ENCODE results near the gene STAP2.

STAP2 gene, protein sequence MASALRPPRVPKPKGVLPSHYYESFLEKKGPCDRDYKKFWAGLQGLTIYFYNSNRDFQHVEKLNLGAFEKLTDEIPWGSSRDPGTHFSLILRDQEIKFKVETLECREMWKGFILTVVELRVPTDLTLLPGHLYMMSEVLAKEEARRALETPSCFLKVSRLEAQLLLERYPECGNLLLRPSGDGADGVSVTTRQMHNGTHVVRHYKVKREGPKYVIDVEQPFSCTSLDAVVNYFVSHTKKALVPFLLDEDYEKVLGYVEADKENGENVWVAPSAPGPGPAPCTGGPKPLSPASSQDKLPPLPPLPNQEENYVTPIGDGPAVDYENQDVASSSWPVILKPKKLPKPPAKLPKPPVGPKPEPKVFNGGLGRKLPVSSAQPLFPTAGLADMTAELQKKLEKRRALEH

DNA sequence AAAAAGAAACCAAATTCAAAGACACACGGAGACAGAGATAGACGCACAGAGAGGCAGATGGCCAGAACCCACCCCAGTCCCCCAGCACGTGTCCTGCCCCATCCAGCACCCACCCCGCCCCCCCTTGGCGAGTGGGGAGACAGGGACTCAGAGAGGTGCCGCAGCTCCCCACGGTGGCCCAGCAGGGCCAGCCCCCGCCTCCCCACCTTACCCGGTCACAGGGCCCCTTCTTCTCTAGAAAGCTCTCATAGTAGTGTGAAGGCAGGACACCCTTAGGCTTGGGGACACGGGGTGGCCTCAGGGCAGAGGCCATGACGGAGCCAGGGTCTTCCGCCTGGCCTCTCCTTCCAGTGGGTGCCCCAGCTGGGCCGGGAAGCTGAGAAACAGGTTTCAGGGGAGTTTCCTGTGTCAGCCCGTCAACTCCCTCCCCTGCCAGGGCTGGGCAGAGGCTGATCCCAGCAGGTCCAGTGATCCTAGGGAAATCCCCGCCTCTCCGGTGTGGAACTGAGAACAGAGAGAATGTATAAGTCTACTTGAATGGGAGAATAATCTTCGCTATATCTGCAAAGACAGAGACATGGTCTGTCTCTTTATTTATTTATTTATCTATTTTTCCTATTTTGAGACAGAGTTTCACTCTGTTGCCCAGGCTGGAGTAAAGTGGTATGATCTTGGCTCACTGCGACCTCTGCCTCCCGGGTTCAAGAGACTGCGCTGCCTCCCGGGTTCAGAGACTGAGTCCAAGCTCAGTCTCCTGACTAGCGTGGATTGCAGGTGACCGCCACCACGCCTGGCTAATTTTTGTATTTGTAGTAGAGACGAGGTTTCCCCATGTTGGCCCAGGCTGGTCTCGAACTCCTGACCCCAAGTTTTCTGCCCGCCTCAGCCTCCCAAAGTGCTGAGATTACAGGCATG is at the start of gene STAP2:
Gene STAP2, minus strand, starts transcription at position 387 of the 915 bp plus-strand sequence. Its CDS starts 74 bp downstream, at position 313.
- no peak for DNase-seq

DNA sequence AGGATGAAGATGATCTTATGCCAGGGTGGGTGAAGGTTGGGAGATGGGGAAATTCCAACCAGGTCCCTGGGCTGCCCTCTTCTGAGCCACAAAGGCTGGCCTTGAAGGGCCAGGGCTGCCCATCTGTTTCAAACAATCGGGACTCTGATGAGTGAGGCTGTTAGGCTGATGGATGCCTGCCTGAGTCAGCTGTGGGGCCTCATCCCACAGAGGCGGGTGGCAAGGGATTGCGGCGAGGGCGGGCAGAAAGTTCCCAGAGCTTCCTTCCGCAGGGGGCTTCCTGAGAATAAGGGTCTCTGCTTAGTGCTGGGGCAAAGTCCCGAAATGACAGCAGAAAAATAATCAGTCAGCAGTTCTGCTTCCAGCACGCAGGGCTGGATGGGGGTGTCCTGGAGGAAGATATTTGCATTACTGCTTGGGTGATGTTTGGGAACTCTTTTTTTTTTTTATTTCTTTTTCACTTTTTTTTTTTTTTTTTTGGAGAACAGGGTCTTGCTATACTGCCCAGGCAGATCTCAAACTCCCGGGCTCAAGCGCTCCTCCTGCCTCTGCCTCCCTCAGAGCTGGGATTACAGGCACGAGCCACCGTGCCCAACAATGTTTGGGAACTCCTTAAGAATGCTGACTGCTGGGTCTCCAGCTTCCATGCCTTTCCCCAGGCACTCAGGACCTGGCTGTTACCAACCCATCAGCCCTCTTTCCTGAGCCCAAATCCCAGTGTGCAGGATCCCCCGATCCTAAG is 47.6 kb upstream of the STAP2 start:
- no peak for DNase-seq

DNA sequence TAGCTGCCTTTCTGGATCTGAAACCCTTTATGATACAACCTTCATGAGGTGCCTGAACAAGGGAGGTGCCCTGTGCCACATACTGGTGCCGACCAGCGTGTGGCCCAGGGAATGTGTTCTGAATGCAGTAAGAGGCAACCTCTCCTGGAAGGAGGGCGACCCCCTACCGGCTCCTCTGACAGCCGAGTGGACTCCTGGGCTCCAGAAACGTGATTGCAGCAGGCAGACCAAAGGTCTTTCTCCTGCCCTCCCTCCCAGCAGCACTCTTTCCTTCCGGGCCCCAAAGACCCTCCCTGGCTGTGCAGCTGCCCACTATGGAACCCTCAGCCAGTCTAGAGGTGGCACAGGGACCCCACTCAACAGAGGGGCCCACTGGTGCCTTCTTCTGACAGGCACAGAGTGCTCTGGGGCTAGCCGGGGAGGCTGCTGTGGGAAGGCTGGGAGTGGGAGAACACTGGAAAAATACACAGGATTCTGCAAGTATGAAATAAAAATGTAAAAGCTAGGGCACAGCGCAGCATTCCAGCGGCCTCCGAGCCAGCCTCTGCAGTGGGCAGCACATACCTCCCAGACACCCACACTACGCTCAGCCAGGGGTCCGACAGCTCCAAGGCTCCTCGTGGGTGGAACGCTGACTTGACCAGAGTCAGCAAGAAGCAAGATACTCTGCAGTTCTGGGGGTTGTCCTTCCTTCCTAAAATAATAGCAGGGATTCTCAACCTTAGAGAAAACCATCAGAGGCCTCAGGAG is 46.8 kb upstream of the STAP2 start:
- no peak for DNase-seq

DNA sequence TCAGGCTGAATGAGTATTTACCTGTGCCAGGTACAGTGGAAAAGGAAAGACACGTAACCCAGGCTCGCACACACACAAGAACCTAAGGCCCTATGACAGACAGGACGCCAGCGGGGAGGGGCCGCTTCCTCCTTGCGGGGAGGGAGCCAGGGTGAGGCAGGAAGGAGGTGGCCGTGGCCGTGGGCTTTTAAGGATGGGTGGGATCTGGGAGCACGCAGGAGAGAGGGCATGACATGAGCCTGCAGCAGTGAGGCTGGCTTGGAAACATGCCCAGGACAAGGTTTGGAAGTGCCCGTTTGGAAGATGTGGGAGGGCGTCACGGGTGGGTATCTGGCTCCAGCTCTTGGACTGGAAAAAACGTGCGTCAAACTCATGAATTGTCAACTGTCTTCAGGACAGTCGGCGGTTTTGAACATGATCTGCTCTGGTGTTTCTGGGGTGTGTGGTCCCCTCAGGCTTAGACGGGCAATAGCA is 41.7 kb upstream of the STAP2 start:
- DNase-seq: peak; percentile 58

DNA sequence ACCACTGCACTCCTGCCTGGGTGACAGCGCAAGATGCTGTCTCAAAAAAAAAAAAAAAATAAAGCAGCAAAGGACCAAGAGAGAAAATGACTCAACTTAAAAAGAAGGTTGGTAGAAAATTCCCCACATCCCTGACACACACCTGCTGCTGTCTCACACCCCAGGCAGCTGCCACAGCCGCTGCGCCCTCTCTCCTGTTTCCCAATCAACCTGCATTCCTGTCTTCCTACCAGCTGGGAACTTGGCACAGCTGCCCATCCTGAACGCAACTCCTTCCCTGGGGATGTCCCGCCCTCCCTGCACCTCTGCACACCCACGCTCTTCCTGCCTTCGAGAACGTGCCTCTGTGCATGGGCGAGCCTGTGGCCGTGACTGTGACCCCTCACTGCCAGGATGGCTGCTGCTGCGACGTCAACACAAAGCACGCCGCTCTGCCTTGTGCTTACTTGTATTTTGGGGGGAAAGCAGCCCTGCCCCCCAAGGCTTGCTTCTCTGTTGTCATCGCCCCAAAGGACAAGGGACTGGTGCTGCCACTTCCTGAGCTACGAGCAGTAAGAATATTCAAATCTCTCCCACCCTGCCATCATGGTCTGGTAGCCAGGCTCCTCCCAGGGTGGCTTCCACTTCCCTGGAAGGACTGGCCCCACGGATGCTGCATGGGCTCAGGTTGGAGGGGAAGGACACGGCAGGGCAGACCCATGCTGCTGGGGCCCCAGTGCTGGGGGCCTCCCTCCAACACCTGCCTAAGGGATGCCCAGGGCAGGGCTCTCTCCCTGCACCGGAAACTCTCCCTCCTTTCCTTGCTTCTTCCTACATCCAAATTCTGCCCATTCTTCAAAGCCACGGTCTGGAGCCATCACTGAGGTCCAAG is 41.0 kb upstream of the STAP2 start:
- peak; percentile 38 for DNase-seq

DNA sequence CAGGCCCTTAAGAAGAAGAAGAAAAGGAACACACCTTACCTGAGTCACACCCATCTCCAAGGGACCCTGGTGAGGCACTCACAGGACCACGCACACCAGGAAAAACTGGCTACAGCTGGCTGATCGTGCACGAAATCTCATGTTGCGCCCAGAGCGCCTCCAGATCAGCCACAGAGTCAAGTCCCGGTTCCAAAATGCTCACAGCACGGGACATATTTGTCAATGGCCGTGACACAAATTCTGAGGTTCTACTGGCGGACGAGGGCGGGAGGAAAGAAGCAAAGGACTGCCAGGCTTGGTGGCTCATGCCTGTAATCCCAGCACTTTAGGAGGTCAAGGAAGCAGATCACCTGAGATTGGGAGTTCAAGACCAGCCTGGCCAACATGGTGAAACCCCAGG is 40.3 kb upstream of the STAP2 start:
- no peak for DNase-seq

DNA sequence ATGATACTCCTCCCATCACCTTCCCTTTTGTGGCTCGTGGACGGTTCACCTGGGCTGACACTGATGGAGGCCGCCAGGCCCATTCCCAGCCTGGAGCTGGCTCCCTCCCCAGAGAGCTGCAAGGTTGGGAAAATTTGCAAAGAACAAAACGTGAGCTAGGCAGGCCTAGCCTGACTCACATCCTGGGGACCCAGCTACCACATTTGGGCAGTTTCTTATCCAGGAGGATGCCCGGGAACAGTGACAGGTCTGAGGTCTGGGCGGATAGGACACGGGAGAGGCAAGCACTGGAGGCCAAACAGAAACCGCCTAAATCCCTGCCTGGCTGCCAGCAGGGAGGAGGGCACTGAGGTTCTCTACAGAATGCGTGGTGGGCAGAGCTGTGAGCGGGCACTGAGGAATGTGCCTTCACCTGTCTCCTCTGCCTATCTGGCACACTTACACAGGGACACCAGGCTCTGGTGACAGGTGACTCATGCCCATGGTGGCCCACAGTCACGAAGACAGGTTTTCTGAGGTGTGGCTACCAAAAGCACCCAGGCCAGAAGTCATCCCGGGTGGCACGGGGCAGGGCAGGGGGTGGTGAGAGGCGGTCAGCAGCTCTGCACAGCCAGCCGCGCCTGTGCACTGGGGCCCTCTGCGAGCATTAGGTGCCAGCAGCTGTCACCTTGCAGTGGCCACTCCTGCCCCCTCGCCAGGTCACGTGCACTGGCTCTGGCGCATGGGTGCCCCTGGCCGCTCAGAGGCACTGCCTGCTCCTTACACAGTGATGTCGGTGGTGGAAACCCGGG is 38.6 kb upstream of the STAP2 start:
- no peak for DNase-seq

DNA sequence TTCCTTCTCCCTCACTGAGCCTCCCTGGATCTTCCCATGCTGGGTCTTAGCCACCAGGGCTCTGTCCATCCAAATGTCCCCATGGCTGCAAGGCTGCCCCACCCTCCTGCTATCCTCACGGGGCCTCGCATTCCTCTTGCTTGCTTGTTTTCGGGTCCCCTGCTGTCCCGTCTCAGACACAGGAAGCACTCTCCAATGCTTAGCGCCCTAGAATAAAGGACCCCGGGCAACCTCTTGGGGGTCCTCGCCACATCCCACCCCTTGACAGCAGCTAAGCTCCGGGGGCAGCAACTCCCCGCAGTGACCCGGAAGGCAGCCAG is 38.0 kb upstream of the STAP2 start:
- no peak for DNase-seq

DNA sequence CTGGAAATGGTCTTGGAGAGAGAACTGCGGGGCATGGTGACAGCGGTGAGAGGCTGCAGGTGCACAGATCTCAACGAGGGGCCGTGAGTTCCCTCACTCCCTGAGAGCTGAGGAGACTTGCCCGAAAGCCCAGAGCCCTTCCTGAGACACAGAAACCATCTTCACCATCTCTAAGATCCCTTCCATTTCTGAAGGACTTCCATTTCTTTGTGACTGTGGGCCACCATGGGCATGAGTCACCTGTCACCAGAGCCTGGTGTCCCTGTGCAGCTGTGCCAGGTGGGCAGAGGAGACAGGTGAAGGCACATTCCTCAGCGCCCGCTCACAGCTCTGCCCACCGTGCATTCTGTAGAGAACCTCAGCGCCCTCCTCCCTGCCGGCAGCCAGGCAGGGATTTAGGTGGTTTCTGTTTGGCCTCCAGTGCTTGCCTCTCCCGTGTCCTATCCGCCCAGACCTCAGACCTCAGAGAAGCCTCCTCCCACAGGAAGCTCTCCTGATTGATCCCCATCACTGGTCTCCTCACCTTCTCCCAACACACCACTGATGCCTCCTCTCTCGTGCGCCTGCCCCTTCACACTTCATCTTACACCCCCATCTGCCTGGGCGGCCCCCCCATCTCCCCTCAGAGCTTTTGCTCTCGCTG is 37.5 kb upstream of the STAP2 start:
- no peak for DNase-seq

DNA sequence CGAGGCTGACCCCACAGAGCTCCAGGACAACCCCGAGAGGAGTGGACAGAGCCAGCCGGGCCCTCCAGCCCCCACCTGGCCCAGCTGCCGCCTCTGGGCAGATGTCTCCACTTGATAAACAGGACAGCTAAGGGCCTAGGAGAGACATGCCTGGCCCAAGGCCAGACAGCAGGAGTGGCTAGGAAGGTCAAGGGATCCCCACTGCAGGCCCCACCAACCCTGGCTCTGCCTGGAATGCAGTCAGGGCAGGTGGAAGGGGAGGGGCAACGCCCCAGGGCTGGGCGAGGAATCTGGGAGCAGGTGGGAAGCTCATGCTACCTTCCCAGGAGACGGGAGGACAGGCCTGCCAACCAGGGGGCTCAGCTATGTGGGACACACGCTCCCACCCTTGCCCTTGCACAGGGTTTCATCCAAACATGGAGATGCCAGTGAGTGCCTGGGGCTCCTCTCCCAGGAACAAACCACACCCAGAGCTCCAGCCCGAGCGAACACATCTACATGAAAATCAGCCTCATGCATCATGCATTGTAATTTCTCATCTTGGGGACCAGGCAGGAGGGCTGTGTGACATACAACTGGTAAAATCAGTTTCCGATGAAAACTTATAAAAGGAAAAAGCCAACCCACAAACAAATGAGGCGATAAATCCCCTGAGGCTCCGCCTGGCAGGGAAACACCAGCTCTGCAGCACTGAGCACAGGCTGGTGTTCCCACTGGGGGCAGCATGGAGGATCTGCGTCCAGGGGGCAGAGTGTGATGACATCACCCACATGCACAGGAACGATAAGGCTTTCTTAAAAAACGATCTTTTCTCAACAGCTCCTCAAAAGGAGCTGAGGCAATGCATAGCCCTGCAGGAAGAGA is 36.8 kb upstream of the STAP2 start:
- DNase-seq: no peak

DNA sequence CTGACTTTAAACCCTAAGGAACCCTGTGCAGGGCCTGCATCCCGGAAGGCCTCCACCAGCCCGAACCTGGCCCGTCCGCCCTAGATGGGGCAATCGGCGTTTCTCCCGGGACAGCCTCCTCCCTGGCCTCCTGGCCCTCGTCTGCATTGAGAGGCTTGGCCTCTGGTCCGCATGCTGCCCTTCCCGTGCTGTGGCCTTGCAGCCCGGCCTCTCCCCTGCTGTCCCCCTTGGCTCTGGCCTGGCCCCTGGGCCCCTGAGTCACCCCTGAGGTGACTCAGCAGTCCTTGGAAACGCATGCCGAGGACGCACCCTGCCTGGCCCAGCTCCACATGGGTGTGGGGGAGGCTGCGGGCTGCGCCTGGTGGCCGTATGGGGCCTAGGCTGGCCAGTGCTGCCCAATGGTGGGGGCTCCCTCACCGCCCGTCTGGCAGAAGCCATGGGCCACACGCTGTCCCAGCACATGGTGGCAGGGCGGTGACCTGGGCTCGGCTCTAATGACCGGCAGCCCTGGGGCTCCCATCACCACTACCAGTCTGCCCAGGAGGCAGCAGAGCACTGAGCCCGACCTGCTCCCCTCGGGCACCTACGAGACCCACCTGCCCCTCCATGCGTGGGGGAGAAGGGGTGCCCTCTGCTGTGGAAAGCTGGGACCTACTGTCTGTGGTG is 36.0 kb upstream of the STAP2 start:
- DNase-seq: no peak

DNA sequence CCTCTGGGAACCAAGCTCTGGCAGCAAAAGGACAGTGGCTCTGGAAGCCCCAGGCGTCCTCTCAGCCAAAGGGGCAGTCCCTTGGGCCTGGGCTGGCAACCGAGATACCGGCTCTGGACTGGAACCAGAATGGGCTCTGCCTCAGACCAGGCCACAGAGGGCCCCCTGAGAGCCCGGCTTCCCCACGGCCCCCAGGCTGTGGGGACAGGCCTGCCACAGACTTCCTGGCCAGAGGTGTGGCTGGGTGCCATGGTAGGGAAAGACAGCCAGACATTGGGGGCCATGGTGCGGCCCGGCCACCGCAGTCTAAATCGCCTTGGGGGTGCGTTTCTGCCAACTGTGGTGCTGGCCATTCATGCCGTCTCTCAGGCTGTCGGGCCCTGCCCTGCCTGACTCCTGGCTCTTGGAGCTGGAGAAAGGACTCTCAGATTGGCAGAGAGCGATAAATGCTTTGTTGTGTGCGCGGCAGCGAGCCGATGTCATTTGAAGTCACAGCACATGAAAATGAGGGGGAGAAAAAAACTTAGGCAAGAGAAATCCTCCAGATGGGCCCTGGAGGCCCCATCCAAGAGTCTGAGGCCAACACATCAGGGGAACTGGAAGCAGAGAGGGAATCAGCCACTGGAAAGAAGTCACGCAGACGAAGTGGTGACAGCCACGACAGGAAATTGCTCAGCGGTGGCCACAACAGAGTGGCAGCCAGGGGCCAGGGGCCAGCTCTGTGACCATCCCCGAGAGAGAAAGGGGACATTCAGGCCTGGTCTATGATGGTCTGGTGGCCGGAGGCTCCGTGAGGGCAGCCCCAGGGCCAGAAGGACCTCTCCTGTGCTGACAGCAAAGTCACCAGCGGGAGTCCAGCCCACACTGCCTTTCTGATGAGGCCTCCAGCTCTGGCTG is 35.2 kb upstream of the STAP2 start:
- no peak for DNase-seq

DNA sequence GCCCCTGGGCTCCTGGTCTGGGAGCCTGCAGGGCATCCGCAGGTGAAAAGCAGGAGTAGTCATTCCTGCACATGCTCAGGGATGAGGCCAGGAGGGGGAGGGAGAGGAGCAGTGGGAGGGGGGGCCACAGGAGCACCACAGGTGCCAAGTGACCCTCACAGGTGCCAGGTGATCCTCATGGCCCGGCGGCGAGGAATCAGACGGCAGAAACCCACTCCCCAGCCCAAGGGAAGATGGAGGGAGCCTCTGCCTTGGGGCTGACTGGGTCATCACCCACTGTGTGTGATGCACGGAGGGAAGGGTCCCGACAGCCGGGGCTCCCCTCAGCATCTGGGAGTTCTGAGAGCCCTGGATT is 34.4 kb upstream of the STAP2 start:
- DNase-seq: no peak

DNA sequence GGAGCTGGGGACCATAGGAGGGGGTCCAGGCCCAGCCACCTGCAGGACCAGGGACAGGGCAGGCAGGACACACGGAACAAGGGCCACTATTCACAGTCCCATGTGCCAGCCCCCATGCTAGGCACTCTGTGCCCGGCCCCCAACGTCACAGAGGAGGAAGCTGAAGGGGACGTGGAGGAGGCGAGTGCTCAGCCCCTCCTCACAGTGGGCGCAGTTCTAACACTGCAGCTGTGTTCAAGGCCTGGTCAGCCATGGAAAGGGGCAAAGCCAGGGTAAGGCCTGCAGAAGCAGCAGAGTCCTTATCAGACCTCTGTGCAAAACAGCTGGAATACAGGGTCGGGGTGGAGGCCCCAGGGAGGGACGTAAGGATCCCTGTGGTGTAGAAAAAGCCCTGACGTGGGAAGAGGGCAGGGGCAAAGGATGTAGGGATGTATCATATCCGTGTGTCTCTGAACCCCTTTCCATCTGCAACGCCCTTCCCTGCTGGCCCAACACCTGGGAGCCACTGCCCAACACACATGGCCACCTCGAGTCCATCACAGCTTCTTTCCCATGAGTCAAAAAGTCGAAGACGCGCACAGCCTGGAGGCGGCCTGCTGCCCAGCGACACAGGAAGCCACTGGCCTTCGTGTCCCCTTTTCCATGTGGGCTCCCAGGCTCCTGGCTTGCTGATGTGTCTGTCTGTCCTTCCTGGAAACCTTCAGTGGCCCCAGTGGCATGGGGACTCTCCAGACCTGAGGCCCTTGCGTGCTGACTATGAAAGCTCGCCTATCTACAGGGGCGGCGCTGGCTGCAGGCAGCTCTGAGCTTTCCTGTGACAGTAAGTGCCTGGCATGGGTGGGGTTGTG is 33.8 kb upstream of the STAP2 start:
- DNase-seq: no peak

DNA sequence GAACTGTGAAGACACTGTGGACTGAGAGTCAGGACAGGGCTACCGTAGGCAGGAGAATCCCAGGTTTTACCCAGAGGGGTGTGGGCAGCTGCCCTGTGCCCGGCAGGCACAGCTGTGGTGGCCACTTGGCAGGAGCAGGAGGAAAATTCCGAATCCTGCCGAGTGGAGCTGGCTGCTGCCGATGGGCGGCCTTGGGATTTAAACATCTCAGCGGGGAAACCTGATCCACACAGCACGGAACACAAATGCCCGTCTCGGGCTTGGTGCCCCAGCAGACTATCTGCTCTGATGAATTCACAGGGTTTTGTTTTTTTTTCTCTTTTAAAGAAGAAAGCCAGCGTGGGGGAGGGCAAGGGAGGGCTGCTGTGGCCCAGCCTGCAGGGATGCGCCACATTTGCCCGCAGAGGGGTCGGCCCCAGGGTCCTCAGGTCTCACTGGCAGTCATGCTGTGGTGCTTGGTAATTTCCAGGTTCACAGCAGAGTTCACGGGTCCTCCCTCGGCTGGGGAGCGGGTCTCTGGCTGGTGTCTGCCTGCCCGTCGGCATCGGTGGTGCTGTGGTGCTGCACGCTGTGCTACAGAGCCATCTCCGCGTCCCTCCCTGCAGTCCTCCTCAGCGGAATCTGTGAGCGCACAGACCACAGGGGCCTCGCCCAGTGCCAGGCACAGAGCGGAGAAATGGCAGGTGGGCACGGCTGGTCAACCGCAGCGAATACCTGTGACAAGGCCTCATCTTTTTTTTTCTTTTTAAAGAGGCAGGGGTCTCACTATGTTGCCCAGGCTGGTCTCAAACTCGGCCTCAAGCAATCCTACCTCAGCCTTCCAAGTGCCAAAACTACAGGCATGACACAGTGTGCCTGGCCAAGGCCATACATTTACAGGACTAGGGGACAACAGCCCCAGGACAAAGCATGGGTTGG is 32.9 kb upstream of the STAP2 start:
- DNase-seq: no peak

All from activated CD4-positive, alpha-beta T cell treated with anti-CD3 and anti-CD28 coated beads, Interleukin-10, Interleukin-2, amounts not matched to agents 100 ng/mL and 50 ng/mL, durations not matched to agents 16 hours and 8 hours (primary cell).